ENCODE results near the gene PASK.

- TF ChIP-seq, protein P1, sequence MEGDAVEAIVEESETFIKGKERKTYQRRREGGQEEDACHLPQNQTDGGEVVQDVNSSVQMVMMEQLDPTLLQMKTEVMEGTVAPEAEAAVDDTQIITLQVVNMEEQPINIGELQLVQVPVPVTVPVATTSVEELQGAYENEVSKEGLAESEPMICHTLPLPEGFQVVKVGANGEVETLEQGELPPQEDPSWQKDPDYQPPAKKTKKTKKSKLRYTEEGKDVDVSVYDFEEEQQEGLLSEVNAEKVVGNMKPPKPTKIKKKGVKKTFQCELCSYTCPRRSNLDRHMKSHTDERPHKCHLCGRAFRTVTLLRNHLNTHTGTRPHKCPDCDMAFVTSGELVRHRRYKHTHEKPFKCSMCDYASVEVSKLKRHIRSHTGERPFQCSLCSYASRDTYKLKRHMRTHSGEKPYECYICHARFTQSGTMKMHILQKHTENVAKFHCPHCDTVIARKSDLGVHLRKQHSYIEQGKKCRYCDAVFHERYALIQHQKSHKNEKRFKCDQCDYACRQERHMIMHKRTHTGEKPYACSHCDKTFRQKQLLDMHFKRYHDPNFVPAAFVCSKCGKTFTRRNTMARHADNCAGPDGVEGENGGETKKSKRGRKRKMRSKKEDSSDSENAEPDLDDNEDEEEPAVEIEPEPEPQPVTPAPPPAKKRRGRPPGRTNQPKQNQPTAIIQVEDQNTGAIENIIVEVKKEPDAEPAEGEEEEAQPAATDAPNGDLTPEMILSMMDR (IDR thresholded peaks at IDR 0.05), result no peak
- no peak for TF ChIP-seq POLR2AphosphoS5 (IDR thresholded peaks at IDR 0.05; ENCODE audit: low read depth, low read length)
- no peak for TF ChIP-seq REST (IDR thresholded peaks at IDR 0.05; ENCODE audit: insufficient read depth in 1 of 2, low read depth in 2 of 2, low read length in 1 of 2)
Observed at GRCh38 chr2:241134711-241135110, 14.6 kb downstream of the PASK start.
